ENCODE data around the gene CALY. TPM values are rescaled to one million over a fixed set of nuclear protein-coding genes. Genes with fewer than 3 reads are reported as not detected.

The CALY gene
- polyA plus RNA-seq, 2 of the 4 experiments (the other 2 are of a cell fraction) = 0.30 to 0.63 TPM

GRCh38 chr10:133324857-133325260 lies 11.8 kb downstream of the CALY start:
- peak overlapping the region; percentile 44 for H3K4me3 ChIP-seq
- ATAC-seq (no peak), DNase-seq (ENCODE audit: low read depth in 1 of 2, low spot score in 1 of 2) (no peak), FAIRE-seq (no peak)
- H3K4me2 ChIP-seq = peak overlapping the region; percentile 68
- CTCF ChIA-PET = interaction anchor here (0.9 to 1.5 kb wide), 3 partner anchors 10 to 17 kb away, joined by 3 to 9 read pairs (median 3); no protein-coding TSS in a partner anchor
- H3K4me1 ChIP-seq = peaks cover 27% of the 10 kb centered on the region
- H3K9me3 ChIP-seq = no peaks in the 10 kb centered on the region; the same call in 2 of the 3 replicates
- H3K27ac ChIP-seq = peak overlapping the region in 1 of 2 experiments; percentile 75; a peak in 4 of 6 replicates
- WGBS (ENCODE audit: missing lambda C conversion rate) = 56% methylated on average over 3 of the region's 20 CpGs
- POLR2A ChIA-PET = no interaction called here
- TF ChIP-seq NPAS2 (CRISPR knock-in tag; IDR thresholded peaks at IDR 0.05; ENCODE audit: borderline replicate concordance) (no peak), HMGXB4 (CRISPR knock-in tag; IDR thresholded peaks at IDR 0.05; ENCODE audit: borderline replicate concordance) (no peak), CTCF (IDR thresholded peaks at IDR 0.05) (no peak), PBX3 (IDR thresholded peaks at IDR 0.05) (no peak), MYC (IDR thresholded peaks at IDR 0.05; ENCODE audit: borderline replicate concordance, low read length) (no peak), MAZ (IDR thresholded peaks at IDR 0.05; ENCODE audit: borderline replicate concordance, low read depth, low read length) (no peak), ATOH8 (CRISPR knock-in tag; IDR thresholded peaks at IDR 0.05; ENCODE audit: low read depth) (no peak), ZC3H11A (IDR thresholded peaks at IDR 0.05) (no peak), HEYL (CRISPR knock-in tag; IDR thresholded peaks at IDR 0.05) (no peak), KDM1A (IDR thresholded peaks at IDR 0.05; ENCODE audit: low read depth) (no peak), NR3C1 (IDR thresholded peaks at IDR 0.05) (no peak), RARB (CRISPR knock-in tag; IDR thresholded peaks at IDR 0.05) (no peak), EHF (CRISPR knock-in tag; IDR thresholded peaks at IDR 0.05) (no peak), MAFK (IDR thresholded peaks at IDR 0.05; ENCODE audit: partially characterized antibody) (no peak), HOXB5 (CRISPR knock-in tag; IDR thresholded peaks at IDR 0.05) (no peak), KDM5A (IDR thresholded peaks at IDR 0.05) (no peak), ZFP36 (IDR thresholded peaks at IDR 0.05; ENCODE audit: borderline replicate concordance, partially characterized antibody) (no peak), MAX (IDR thresholded peaks at IDR 0.05) (no peak), ZNF302 (CRISPR knock-in tag; IDR thresholded peaks at IDR 0.05) (no peak)

- POLR2A ChIA-PET = interaction anchor here (0.6 kb wide), 1 partner anchor 37 kb away, joined by 4 read pairs; no protein-coding TSS in a partner anchor
- peak; percentile 69 to 77 for DNase-seq (ENCODE audit: low read depth in 1 of 2, low spot score in 1 of 2)
- CTCF ChIA-PET = interaction anchor here (1.3 to 1.5 kb wide), 3 partner anchors 9 to 16 kb away, joined by 3 to 9 read pairs (median 4); no protein-coding TSS in a partner anchor
- H3K9me3 ChIP-seq = no peaks in the 10 kb centered on the region; the same call in 2 of the 3 replicates
- WGBS (ENCODE audit: missing lambda C conversion rate) = 20% methylated on average over 1 of the region's 13 CpGs
- peak overlapping the region; percentile 68 for H3K4me2 ChIP-seq
- FAIRE-seq = no peak
- H3K4me1 ChIP-seq = peaks cover 24% of the 10 kb centered on the region
- peak overlapping the region; percentile 36 for H3K4me3 ChIP-seq
- peak overlapping the region; percentile 64 to 76 for H3K27ac ChIP-seq
- peak; percentile 69 to 80 for ATAC-seq
- TF ChIP-seq NR3C1 (IDR thresholded peaks at IDR 0.05) (no peak), ATOH8 (CRISPR knock-in tag; IDR thresholded peaks at IDR 0.05; ENCODE audit: low read depth) (no peak), JUN (IDR thresholded peaks at IDR 0.05) (no peak), GATA3 (IDR thresholded peaks at IDR 0.05; ENCODE audit: borderline replicate concordance) (no peak), CHD4 (IDR thresholded peaks at IDR 0.05; ENCODE audit: borderline replicate concordance) (no peak), NPAS2 (CRISPR knock-in tag; IDR thresholded peaks at IDR 0.05; ENCODE audit: borderline replicate concordance) (no peak), EP300 (IDR thresholded peaks at IDR 0.05) (no peak), CHD2 (IDR thresholded peaks at IDR 0.05; ENCODE audit: low read length, partially characterized antibody) (no peak), MAZ (IDR thresholded peaks at IDR 0.05; ENCODE audit: borderline replicate concordance, low read depth, low read length) (no peak), E2F6 (IDR thresholded peaks at IDR 0.05; ENCODE audit: borderline replicate concordance, low read depth) (no peak), PBX3 (IDR thresholded peaks at IDR 0.05) (no peak), HES2 (IDR thresholded peaks at IDR 0.05) (no peak), TP53 (CRISPR knock-in tag; IDR thresholded peaks at IDR 0.05) (no peak)
Observed at GRCh38 chr10:133324198-133324792, 12.4 kb downstream of the CALY start.
